Panc1 (cell line): ENCODE data around the gene DPM1. TPM values are rescaled to one million over a fixed set of nuclear protein-coding genes. Genes with fewer than 3 reads are reported as not detected.

Experiments used
- ATAC-seq: fragments of 200-7000 bp; cut with Tn5 transposase; 2 replicates; pipeline ENCODE4 v1.9.1; 2020; ENCODE audit warnings: mild to moderate bottlenecking, moderate library complexity
- BruUV-seq: library from RNA; stranded (reverse); fragments of 400-500 nt; replicated peaks from 2 replicates; lab custom pipeline; 2021; lab: Mats Ljungman, UMichigan
- CTCF ChIA-PET: fragments of 300-600 bp; sonication (Branson Sonifier 250); formaldehyde crosslinking; loops from one replicate; lab custom pipeline; 2022; ENCODE audit warnings: antibody characterized with exemption; lab: Charles Lee
- POLR2A ChIA-PET: fragments of 300-600 bp; sonication (Branson Sonifier 250); formaldehyde crosslinking; loops from one replicate; lab custom pipeline; 2022; ENCODE audit warnings: antibody characterized with exemption; lab: Charles Lee
- DNase-seq: peaks from one replicate; pipeline ENCODE4 v3.0.0-alpha.2; 2010; ENCODE audit warnings: low read depth, low spot score
- H3K27ac ChIP-seq: 2 replicates; pipeline ENCODE4 v1.5.1; 2011; ENCODE audit warnings: mild to moderate bottlenecking, low read length, inconsistent platforms
- H3K27me3 ChIP-seq: fragments of 200-500 bp; sonication (Bioruptor generic); 2 replicates; pipeline ENCODE4 v1.6.0; 2014; ENCODE audit warnings: low read length, inconsistent platforms; ENCODE audit not compliant: control insufficient read depth, insufficient read depth
- H3K36me3 ChIP-seq: fragments of 200-500 bp; sonication (Bioruptor generic); 2 replicates; pipeline ENCODE4 v1.5.1; 2014; ENCODE audit warnings: inconsistent platforms, mild to moderate bottlenecking, low read length, moderate library complexity; ENCODE audit not compliant: control insufficient read depth, insufficient read depth
- H3K4me1 ChIP-seq: 2 replicates; pipeline ENCODE4 v1.5.1; 2011; ENCODE audit warnings: inconsistent platforms, mild to moderate bottlenecking, low read length, moderate library complexity; ENCODE audit not compliant: control insufficient read depth, insufficient read depth
- H3K4me3 ChIP-seq, 2 experiments: 2 replicates each; pipeline ENCODE4 v1.5.1; 2011 to 2012; ENCODE audit warnings: low read depth in 2 of 2, low read length in 2 of 2, mild to moderate bottlenecking in 2 of 2, inconsistent platforms in 1 of 2, moderate library complexity in 1 of 2
- H3K9me3 ChIP-seq: fragments of 200-500 bp; sonication (Bioruptor generic); 2 replicates; pipeline ENCODE4 v1.5.1; 2014; ENCODE audit warnings: low read depth, mild to moderate bottlenecking, inconsistent platforms, low read length, moderate library complexity; ENCODE audit not compliant: control insufficient read depth, insufficient read depth
- POLR2AphosphoS5 ChIP-seq: IDR thresholded peaks from 2 replicates; pipeline ENCODE4 v1.6.1; 2012; ENCODE audit warnings: mild to moderate bottlenecking, low read depth, low read length, moderate library complexity
- REST ChIP-seq, 2 experiments: IDR thresholded peaks; 2 replicates each; pipeline ENCODE4 v1.6.1; 2011 to 2012; ENCODE audit warnings: low read depth in 2 of 2, control low read depth in 1 of 2, low read length in 1 of 2, mild to moderate bottlenecking in 1 of 2, moderate library complexity in 1 of 2; ENCODE audit not compliant: insufficient read depth in 1 of 2
- SIN3A ChIP-seq: IDR thresholded peaks from 2 replicates; pipeline ENCODE4 v1.6.1; 2012; ENCODE audit warnings: low read depth, mild to moderate bottlenecking, low read length, moderate library complexity, borderline replicate concordance; ENCODE audit not compliant: insufficient read depth
- TCF7L2 ChIP-seq: IDR thresholded peaks from 2 replicates; pipeline ENCODE4 v1.6.1; 2011; ENCODE audit warnings: mild to moderate bottlenecking, low read depth, low read length, inconsistent platforms
- in situ Hi-C: cut with HindIII; loops from 2 replicates; pipeline ENCODE4 v1.10.0; 2016; ENCODE audit warnings: low sequenced_read_pairs, low pct_unique_long_range_greater_than_20kb
- intact Hi-C: fragments of 100-400 bp; cut with micrococcal nuclease; formaldehyde crosslinking; loops from one replicate; pipeline ENCODE4 v1.10.0; 2022; ENCODE audit not compliant: unreplicated experiment
- total RNA-seq: library from RNA; stranded (reverse); gene quantifications from one replicate; pipeline ENCODE4 v1.2.1, GENCODE V29; 2021; ENCODE audit not compliant: unreplicated experiment
- TF ChIP-seq, protein P1 (sequence below): fragments of 450-650 bp; IDR thresholded peaks from 2 replicates; pipeline ENCODE4 v1.5.1; 2017; ENCODE audit warnings: mild to moderate bottlenecking

Gene DPM1
- total RNA-seq, 1 experiment from 2014 or later, result 50.2 TPM

GRCh38 chr20:51001430-51002265, 43.3 kb upstream of the DPM1 start:
- CTCF ChIA-PET, result no interaction called here
- intact Hi-C loops, result no loop called here
- TF ChIP-seq SIN3A, result no peak
- no peak for TF ChIP-seq TCF7L2
- TF ChIP-seq, protein P1, sequence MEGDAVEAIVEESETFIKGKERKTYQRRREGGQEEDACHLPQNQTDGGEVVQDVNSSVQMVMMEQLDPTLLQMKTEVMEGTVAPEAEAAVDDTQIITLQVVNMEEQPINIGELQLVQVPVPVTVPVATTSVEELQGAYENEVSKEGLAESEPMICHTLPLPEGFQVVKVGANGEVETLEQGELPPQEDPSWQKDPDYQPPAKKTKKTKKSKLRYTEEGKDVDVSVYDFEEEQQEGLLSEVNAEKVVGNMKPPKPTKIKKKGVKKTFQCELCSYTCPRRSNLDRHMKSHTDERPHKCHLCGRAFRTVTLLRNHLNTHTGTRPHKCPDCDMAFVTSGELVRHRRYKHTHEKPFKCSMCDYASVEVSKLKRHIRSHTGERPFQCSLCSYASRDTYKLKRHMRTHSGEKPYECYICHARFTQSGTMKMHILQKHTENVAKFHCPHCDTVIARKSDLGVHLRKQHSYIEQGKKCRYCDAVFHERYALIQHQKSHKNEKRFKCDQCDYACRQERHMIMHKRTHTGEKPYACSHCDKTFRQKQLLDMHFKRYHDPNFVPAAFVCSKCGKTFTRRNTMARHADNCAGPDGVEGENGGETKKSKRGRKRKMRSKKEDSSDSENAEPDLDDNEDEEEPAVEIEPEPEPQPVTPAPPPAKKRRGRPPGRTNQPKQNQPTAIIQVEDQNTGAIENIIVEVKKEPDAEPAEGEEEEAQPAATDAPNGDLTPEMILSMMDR, result no peak
- TF ChIP-seq REST (IDR thresholded peaks at IDR 0.05; ENCODE audit: insufficient read depth in 1 of 2, low read depth in 2 of 2, low read length in 1 of 2), result no peak
- no peak for TF ChIP-seq POLR2AphosphoS5
- no TSS peak for BruUV-seq
- no peaks in the 10 kb centered on the region for H3K36me3 ChIP-seq
- in situ Hi-C loops, result no loop called here
- no peak overlapping the region for H3K4me3 ChIP-seq
- H3K4me1 ChIP-seq, result no peaks in the 10 kb centered on the region
- DNase-seq (no peak), ATAC-seq (no peak)
- POLR2A ChIA-PET, result no interaction called here
- H3K27me3 ChIP-seq, result peaks cover 6% of the 10 kb centered on the region
- H3K9me3 ChIP-seq, result no peaks in the 10 kb centered on the region
- no peak overlapping the region for H3K27ac ChIP-seq

- TF ChIP-seq, protein P1, result no peak
- TF ChIP-seq TCF7L2 (no peak), SIN3A (no peak), POLR2AphosphoS5 (no peak), REST (IDR thresholded peaks at IDR 0.05; ENCODE audit: insufficient read depth in 1 of 2, low read depth in 2 of 2, low read length in 1 of 2) (no peak)
- in situ Hi-C loops (no loop called here), intact Hi-C loops (no loop called here)
- no TSS peak for BruUV-seq
- Histone ChIP-seq H3K9me3 (no peaks in the 10 kb centered on the region), H3K27ac (no peak overlapping the region), H3K27me3 (peaks cover 6% of the 10 kb centered on the region), H3K4me1 (no peaks in the 10 kb centered on the region), H3K4me3 (no peak overlapping the region), H3K36me3 (no peaks in the 10 kb centered on the region)
- DNase-seq (no peak), ATAC-seq (no peak)
- ChIA-PET POLR2A (no interaction called here), CTCF (no interaction called here)
Measured at GRCh38 chr20:50999355-50999754, 41.0 kb upstream of the DPM1 start.
